PC-9 (cell line): Measurements from ENCODE around the gene NAA25. TPM values are rescaled to one million over a fixed set of nuclear protein-coding genes. Genes with fewer than 3 reads are reported as not detected.
"Not testable (repeated sequence)": the region's sequence is repeated elsewhere in the genome, so short reads cannot be mapped to it uniquely, and the experiment has no call there.

Experiments
- BruUV-seq: library from RNA; stranded (reverse); fragments of 400-500 nt; replicated peaks from 2 replicates; lab custom pipeline; 2021; lab: Mats Ljungman, UMichigan
- CTCF ChIA-PET: fragments of 300-600 bp; sonication (Branson Sonifier 250); formaldehyde crosslinking; loops from one replicate; lab custom pipeline; 2022; ENCODE audit warnings: antibody characterized with exemption; lab: Charles Lee
- POLR2A ChIA-PET: fragments of 300-600 bp; sonication (Branson Sonifier 250); formaldehyde crosslinking; loops from one replicate; lab custom pipeline; 2022; ENCODE audit warnings: antibody characterized with exemption; ENCODE audit not compliant: unreplicated experiment; lab: Charles Lee
- DNase-seq, 2 experiments: peaks; one replicate each; pipeline versions ENCODE4 v3.0.0 to v3.0.0-alpha.2; 2015 to 2022; ENCODE audit warnings: mixed read lengths in 1 of 2
- H2AFZ ChIP-seq: fragments of 200-600 bp; sonication (generic); 2 replicates; pipeline ENCODE4 v1.8.1; 2017; ENCODE audit warnings: antibody characterized with exemption
- H3F3A ChIP-seq: fragments of 200-600 bp; sonication (generic); 2 replicates; pipeline ENCODE4 v1.8.1; 2017; ENCODE audit warnings: antibody characterized with exemption, mild to moderate bottlenecking, low read depth; ENCODE audit not compliant: insufficient read depth
- H3K27ac ChIP-seq: fragments of 200-600 bp; sonication (generic); 2 replicates; pipeline ENCODE4 v1.6.1; 2016; ENCODE audit warnings: mixed run types
- H3K27me3 ChIP-seq: fragments of 200-600 bp; sonication (generic); 2 replicates; pipeline ENCODE4 v1.6.1; 2016; ENCODE audit warnings: low read depth, mixed run types; ENCODE audit not compliant: insufficient read depth
- H3K36me3 ChIP-seq: fragments of 200-600 bp; sonication (generic); 2 replicates; pipeline ENCODE4 v1.6.1; 2016; ENCODE audit warnings: low read depth, mixed run types
- H3K4me1 ChIP-seq: fragments of 200-600 bp; sonication (generic); replicated peaks from 2 replicates; pipeline ENCODE4 v1.6.1; 2016; ENCODE audit warnings: mixed run types; ENCODE audit not compliant: insufficient read depth
- H3K4me2 ChIP-seq: fragments of 200-600 bp; sonication (generic); 2 replicates; pipeline ENCODE4 v1.6.1; 2017; ENCODE audit warnings: mixed run types
- H3K4me3 ChIP-seq: fragments of 200-600 bp; sonication (generic); 2 replicates; pipeline ENCODE4 v1.6.1; 2016; ENCODE audit warnings: mixed run types
- H3K79me2 ChIP-seq: fragments of 200-600 bp; sonication (generic); 2 replicates; pipeline ENCODE4 v1.6.1; 2017; ENCODE audit warnings: low read depth, mixed run types
- H3K9me2 ChIP-seq: fragments of 200-600 bp; sonication (generic); 2 replicates; pipeline ENCODE4 v1.8.1; 2017; ENCODE audit warnings: mild to moderate bottlenecking; ENCODE audit not compliant: insufficient read depth
- H3K9me3 ChIP-seq: fragments of 200-600 bp; sonication (generic); 2 replicates; pipeline ENCODE4 v1.8.1; 2016; ENCODE audit warnings: low read depth; ENCODE audit not compliant: insufficient read depth
- H4K20me1 ChIP-seq: fragments of 200-600 bp; sonication (generic); 2 replicates; pipeline ENCODE4 v1.8.1; 2017; ENCODE audit not compliant: insufficient read depth
- CTCF ChIP-seq: fragments of 200-600 bp; sonication (generic); conservative IDR thresholded peaks from 2 replicates; pipeline ENCODE4 v1.6.1; 2017; ENCODE audit warnings: mixed run types, antibody characterized with exemption, mild to moderate bottlenecking, moderate library complexity
- EZH2 ChIP-seq: fragments of 200-600 bp; sonication (generic); IDR thresholded peaks from 2 replicates; pipeline ENCODE4 v1.8.0; 2017; ENCODE audit warnings: antibody characterized with exemption, low read depth
- intact Hi-C: fragments of 100-400 bp; cut with micrococcal nuclease; formaldehyde crosslinking; loops from one replicate; pipeline ENCODE4 v1.10.0; 2022; ENCODE audit not compliant: unreplicated experiment
- total RNA-seq: library from RNA; stranded (reverse); gene quantifications from 2 replicates; pipeline ENCODE4 v1.2.3, GENCODE V29; 2021

Gene NAA25
- total RNA-seq, 1 experiment from 2014 or later: 37.0 TPM

GRCh38 chr12:112102127-112102526 lies 6.5 kb downstream of the NAA25 start:
- BruUV-seq: no TSS peak
- Histone ChIP-seq H3K4me3 (no peak overlapping the region), H3K36me3 (peaks cover 48% of the 10 kb centered on the region), H3K9me3 (no peaks in the 10 kb centered on the region), H2AFZ (no peak overlapping the region), H3K27ac (no peak overlapping the region), H3F3A (peaks cover 64% of the 10 kb centered on the region), H3K4me2 (no peak overlapping the region), H3K4me1 (peaks cover 30% of the 10 kb centered on the region), H3K9me2 (no peaks in the 10 kb centered on the region), H4K20me1 (peaks cover 79% of the 10 kb centered on the region), H3K27me3 (no peaks in the 10 kb centered on the region), H3K79me2 (peaks cover 100% of the 10 kb centered on the region)
- POLR2A ChIA-PET: interaction anchor here (0.7 kb wide), 1 partner anchor 25 kb away, joined by 3 read pairs; no protein-coding TSS in a partner anchor
- TF ChIP-seq CTCF (no peak), EZH2 (no peak)
- CTCF ChIA-PET: interaction anchor here (0.6 kb wide), 1 partner anchor 9 kb away, joined by 16 read pairs; no protein-coding TSS in a partner anchor
- DNase-seq: no peak
- intact Hi-C loops: no loop called here

GRCh38 chr12:112100500-112100899 lies 8.1 kb downstream of the NAA25 start:
- DNase-seq, POLR2A ChIA-PET, BruUV-seq, H3K4me2 ChIP-seq, CTCF ChIA-PET, H3K9me3 ChIP-seq, H3K27ac ChIP-seq, H2AFZ ChIP-seq, intact Hi-C loops, H3K4me3 ChIP-seq, H3K9me2 ChIP-seq, H3K27me3 ChIP-seq: not testable (repeated sequence)
- Histone ChIP-seq H3K79me2 (peaks cover 100% of the 10 kb centered on the region), H3K36me3 (peaks cover 35% of the 10 kb centered on the region), H4K20me1 (peaks cover 77% of the 10 kb centered on the region), H3F3A (peaks cover 69% of the 10 kb centered on the region), H3K4me1 (peaks cover 28% of the 10 kb centered on the region)

GRCh38 chr12:112097641-112098040 lies 10.9 kb downstream of the NAA25 start:
- no peak for DNase-seq
- no peaks in the 10 kb centered on the region for H3K9me3 ChIP-seq
- peak overlapping the region; percentile 68 for H3K27ac ChIP-seq
- no peak overlapping the region for H2AFZ ChIP-seq
- intact Hi-C loops: loop anchor here (10.0 kb wide), 1 partner anchor 47 kb away; no protein-coding TSS in a partner anchor
- H3K27me3 ChIP-seq: no peaks in the 10 kb centered on the region
- no TSS peak for BruUV-seq
- peaks cover 100% of the 10 kb centered on the region for H3K79me2 ChIP-seq
- H4K20me1 ChIP-seq: peaks cover 72% of the 10 kb centered on the region
- ChIA-PET CTCF (interaction anchor here (0.6 kb wide), 1 partner anchor 290 kb away, joined by 3 read pairs; no protein-coding TSS in a partner anchor), POLR2A (no interaction called here)
- no peak overlapping the region for H3K4me3 ChIP-seq
- H3K4me1 ChIP-seq: peaks cover 27% of the 10 kb centered on the region
- peaks cover 36% of the 10 kb centered on the region for H3K36me3 ChIP-seq
- no peak for TF ChIP-seq EZH2
- TF ChIP-seq CTCF: no peak
- no peak overlapping the region for H3K4me2 ChIP-seq
- H3F3A ChIP-seq: peaks cover 62% of the 10 kb centered on the region
- H3K9me2 ChIP-seq: no peaks in the 10 kb centered on the region
